K562 (cell line): ENCODE data around the gene ALG13. TPM values are rescaled to one million over a fixed set of nuclear protein-coding genes. Genes with fewer than 3 reads are reported as not detected.

Experiments used
- BDP1 ChIP-seq: IDR thresholded peaks from 3 replicates; pipeline ENCODE4 v1.6.1; 2011; ENCODE audit not compliant: insufficient read length, insufficient read depth
- CBFA2T2 ChIP-seq: fragments of 450-650 bp; conservative IDR thresholded peaks from 2 replicates; pipeline ENCODE4 v1.6.1; 2017; ENCODE audit warnings: mild to moderate bottlenecking
- CBFB ChIP-seq: sonication (generic); formaldehyde crosslinking; IDR thresholded peaks from 2 replicates; pipeline ENCODE4 v1.4.0; 2020; ENCODE audit warnings: mild to moderate bottlenecking, missing genetic modification reagents
- CCAR2 ChIP-seq: fragments of 200-400 bp; formaldehyde crosslinking; IDR thresholded peaks from 2 replicates; pipeline ENCODE4 v1.6.1; 2017; ENCODE audit warnings: mild to moderate bottlenecking, low read depth, low read length
- CEBPB ChIP-seq: fragments of 450-650 bp; IDR thresholded peaks from 2 replicates; pipeline ENCODE4 v1.6.1; 2016; ENCODE audit warnings: missing genetic modification characterization, missing compliant biosample characterization
- COPS2 ChIP-seq: fragments of 450-650 bp; conservative IDR thresholded peaks from 2 replicates; pipeline ENCODE4 v1.6.1; 2016; ENCODE audit warnings: mild to moderate bottlenecking, moderate library complexity
- E2F3 ChIP-seq: fragments of 250-450 bp; sonication (Bioruptor Pico); IDR thresholded peaks from 2 replicates; pipeline ENCODE4 v1.4.0; 2020; ENCODE audit warnings: mild to moderate bottlenecking
- FOXA3 ChIP-seq, 2 experiments: fragments of 450-650 bp in 1 of 2; sonication (generic) in 1 of 2; formaldehyde crosslinking; IDR thresholded peaks in 1 of 2; conservative IDR thresholded peaks in 1 of 2; 2 replicates each; pipeline versions ENCODE4 v1.4.0 to v1.8.0; 2020 to 2022; ENCODE audit warnings: mild to moderate bottlenecking in 2 of 2, missing genetic modification reagents in 1 of 2
- GABPA ChIP-seq: fragments of 200-800 bp; sonication (Bioruptor generic); conservative IDR thresholded peaks from 2 replicates; pipeline ENCODE4 v1.6.1; 2016; ENCODE audit warnings: low read depth, missing genetic modification characterization, missing compliant biosample characterization
- HDAC8 ChIP-seq: fragments of 450-650 bp; IDR thresholded peaks from 2 replicates; pipeline ENCODE4 v1.6.1; 2016; ENCODE audit warnings: mild to moderate bottlenecking, missing genetic modification characterization, moderate library complexity, missing compliant biosample characterization
- MECOM ChIP-seq: fragments of 250-450 bp; sonication (Bioruptor Pico); IDR thresholded peaks from 2 replicates; pipeline ENCODE4 v1.8.0; 2022; ENCODE audit warnings: inconsistent platforms
- NCOA6 ChIP-seq: fragments of 450-650 bp; IDR thresholded peaks from 2 replicates; pipeline ENCODE4 v1.6.1; 2017; ENCODE audit warnings: mild to moderate bottlenecking
- RBM39 ChIP-seq: fragments of 200-400 bp; formaldehyde crosslinking; optimal IDR thresholded peaks from 2 replicates; pipeline ENCODE3; 2018; ENCODE audit warnings: low read depth, low read length
- SAFB ChIP-seq: fragments of 200-400 bp; formaldehyde crosslinking; IDR thresholded peaks from 2 replicates; pipeline ENCODE4 v1.6.1; 2017; ENCODE audit warnings: low read depth, low read length, borderline replicate concordance
- SMARCA4 ChIP-seq: fragments of 450-650 bp; IDR thresholded peaks from 2 replicates; pipeline ENCODE4 v1.6.1; 2016
- SMARCE1 ChIP-seq: fragments of 450-650 bp; IDR thresholded peaks from 2 replicates; pipeline ENCODE4 v1.7.1; 2016; ENCODE audit warnings: mild to moderate bottlenecking
- STAG1 ChIP-seq: sonication (generic); formaldehyde crosslinking; IDR thresholded peaks from 2 replicates; pipeline ENCODE4 v1.5.0; 2020; ENCODE audit warnings: missing genetic modification reagents, borderline replicate concordance
- TSC22D4 ChIP-seq: fragments of 450-650 bp; IDR thresholded peaks from 2 replicates; pipeline ENCODE4 v1.6.1; 2016; ENCODE audit warnings: missing genetic modification characterization, missing biosample characterization, control low read depth
- U2AF2 ChIP-seq: fragments of 200-400 bp; formaldehyde crosslinking; optimal IDR thresholded peaks from 2 replicates; pipeline ENCODE3; 2017; ENCODE audit warnings: low read depth, mild to moderate bottlenecking, low read length
- ZFP36 ChIP-seq: fragments of 150-350 bp; IDR thresholded peaks from 2 replicates; pipeline ENCODE4 v1.6.1; 2018; ENCODE audit warnings: low read length, low read depth; ENCODE audit not compliant: partially characterized antibody
- ZNF3 ChIP-seq: fragments of 250-450 bp; sonication (Bioruptor Pico); IDR thresholded peaks from 2 replicates; pipeline ENCODE4 v1.5.0; 2021; ENCODE audit warnings: mild to moderate bottlenecking, moderate library complexity
- ZNF583 ChIP-seq: fragments of 250-450 bp; sonication (Bioruptor Pico); IDR thresholded peaks from 2 replicates; pipeline ENCODE4 v1.4.0; 2020
- ZNF76 ChIP-seq: fragments of 250-450 bp; sonication (Bioruptor Pico); IDR thresholded peaks from 2 replicates; pipeline ENCODE4 v1.4.0; 2020; ENCODE audit warnings: mild to moderate bottlenecking, moderate library complexity, borderline replicate concordance
- polyA plus RNA-seq, 8 experiments: library from polyadenylated mRNA; depleted of rRNA in 4 of 8; stranded (reverse) in 5 of 8; unstranded in 3 of 8; fragments of >200 nt; fragmentation: Nextera tagmentation in 2 of 8; fragmentation: Illumina TruSeq in 1 of 8; extraction: Ambion mirVana in 2 of 8; extraction: Trizol in 1 of 8; gene quantifications; 2 replicates each; pipeline versions ENCODE4 v1.2.1 to v1.2.3, GENCODE V29; 2011 to 2014; ENCODE audit warnings: inconsistent platforms in 1 of 8, missing spikeins in 1 of 8
- total RNA-seq, 7 experiments: library from RNA; depleted of rRNA in 6 of 7; stranded (reverse); fragments of >200 nt in 6 of 7; fragmentation: Illumina TruSeq in 2 of 7; extraction: Trizol in 2 of 7; gene quantifications; 2 replicates each; pipeline versions ENCODE4 v1.2.1 to v1.2.3, GENCODE V29; 2011 to 2021; ENCODE audit warnings: low replicate concordance in 1 of 7
- TF ChIP-seq, protein P1 (sequence below): fragments of 450-650 bp; IDR thresholded peaks from 2 replicates; pipeline ENCODE4 v1.6.1; 2016
- TF ChIP-seq, protein P2 (sequence below): sonication (generic); formaldehyde crosslinking; IDR thresholded peaks from 2 replicates; pipeline ENCODE4 v1.8.1; 2022; ENCODE audit warnings: missing genetic modification reagents
- TF ChIP-seq, protein P3 (sequence below): fragments of 250-450 bp; sonication (Bioruptor Pico); IDR thresholded peaks from 2 replicates; pipeline ENCODE4 v1.5.0; 2020; ENCODE audit warnings: mild to moderate bottlenecking, borderline replicate concordance
- TF ChIP-seq, protein P4 (sequence below): fragments of 250-450 bp; sonication (Bioruptor Pico); IDR thresholded peaks from 2 replicates; pipeline ENCODE4 v1.8.0; 2022; ENCODE audit warnings: inconsistent platforms, mild to moderate bottlenecking, moderate library complexity, borderline replicate concordance

ALG13 gene
- total and polyA plus RNA-seq, 9 of the 15 experiments (the other 6 are each of a cell fraction or from before 2014, with no cell fraction given), result 40.3 to 117 (median 68.2) TPM

DNA sequence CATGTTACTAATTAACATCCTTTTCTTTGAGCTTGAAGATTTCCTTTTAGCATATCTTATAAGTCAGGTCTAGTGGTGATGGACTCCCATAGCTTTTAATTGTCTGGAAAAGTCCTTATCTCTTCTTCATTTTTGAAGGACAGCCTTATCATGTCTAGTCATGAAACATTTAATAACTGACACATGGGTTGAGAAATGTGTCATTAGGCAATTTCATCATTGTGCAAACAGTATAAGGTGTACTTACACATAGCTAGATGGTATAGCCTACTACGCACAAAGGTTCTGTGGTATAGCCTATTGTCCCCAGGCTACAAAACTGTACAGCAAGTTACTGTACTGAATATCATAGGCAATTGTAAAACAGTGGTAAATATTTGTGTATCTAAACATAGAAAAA is 34.5 kb upstream of the ALG13 start (continued):
- no peak for TF ChIP-seq BDP1
- no peak for TF ChIP-seq SAFB
- no peak for TF ChIP-seq U2AF2
- 0 out of 4 replicates have a peak, but pooled peaks of 1 of the 2 experiments have one; percentile 8 for TF ChIP-seq FOXA3 (CRISPR knock-in tag; conservative IDR thresholded peaks at IDR 0.05 in 1 of 2, IDR thresholded peaks at IDR 0.05 in 1 of 2)
- TF ChIP-seq GABPA, result no peak
- no peak for TF ChIP-seq CCAR2
- TF ChIP-seq, protein P1, sequence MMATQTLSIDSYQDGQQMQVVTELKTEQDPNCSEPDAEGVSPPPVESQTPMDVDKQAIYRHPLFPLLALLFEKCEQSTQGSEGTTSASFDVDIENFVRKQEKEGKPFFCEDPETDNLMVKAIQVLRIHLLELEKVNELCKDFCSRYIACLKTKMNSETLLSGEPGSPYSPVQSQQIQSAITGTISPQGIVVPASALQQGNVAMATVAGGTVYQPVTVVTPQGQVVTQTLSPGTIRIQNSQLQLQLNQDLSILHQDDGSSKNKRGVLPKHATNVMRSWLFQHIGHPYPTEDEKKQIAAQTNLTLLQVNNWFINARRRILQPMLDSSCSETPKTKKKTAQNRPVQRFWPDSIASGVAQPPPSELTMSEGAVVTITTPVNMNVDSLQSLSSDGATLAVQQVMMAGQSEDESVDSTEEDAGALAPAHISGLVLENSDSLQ, result peak; percentile 53; the same call in 1 of the 2 replicates
- TF ChIP-seq ZNF583, result no peak
- TF ChIP-seq NCOA6, result no peak
- TF ChIP-seq HDAC8 (tag), result no peak
- TF ChIP-seq, protein P2, sequence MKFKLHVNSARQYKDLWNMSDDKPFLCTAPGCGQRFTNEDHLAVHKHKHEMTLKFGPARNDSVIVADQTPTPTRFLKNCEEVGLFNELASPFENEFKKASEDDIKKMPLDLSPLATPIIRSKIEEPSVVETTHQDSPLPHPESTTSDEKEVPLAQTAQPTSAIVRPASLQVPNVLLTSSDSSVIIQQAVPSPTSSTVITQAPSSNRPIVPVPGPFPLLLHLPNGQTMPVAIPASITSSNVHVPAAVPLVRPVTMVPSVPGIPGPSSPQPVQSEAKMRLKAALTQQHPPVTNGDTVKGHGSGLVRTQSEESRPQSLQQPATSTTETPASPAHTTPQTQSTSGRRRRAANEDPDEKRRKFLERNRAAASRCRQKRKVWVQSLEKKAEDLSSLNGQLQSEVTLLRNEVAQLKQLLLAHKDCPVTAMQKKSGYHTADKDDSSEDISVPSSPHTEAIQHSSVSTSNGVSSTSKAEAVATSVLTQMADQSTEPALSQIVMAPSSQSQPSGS, result no peak
- peak; percentile 50; the same call in 1 of the 2 replicates for TF ChIP-seq CEBPB
- TF ChIP-seq SMARCE1, result no peak
- no peak for TF ChIP-seq TSC22D4 (tag)
- TF ChIP-seq, protein P3, sequence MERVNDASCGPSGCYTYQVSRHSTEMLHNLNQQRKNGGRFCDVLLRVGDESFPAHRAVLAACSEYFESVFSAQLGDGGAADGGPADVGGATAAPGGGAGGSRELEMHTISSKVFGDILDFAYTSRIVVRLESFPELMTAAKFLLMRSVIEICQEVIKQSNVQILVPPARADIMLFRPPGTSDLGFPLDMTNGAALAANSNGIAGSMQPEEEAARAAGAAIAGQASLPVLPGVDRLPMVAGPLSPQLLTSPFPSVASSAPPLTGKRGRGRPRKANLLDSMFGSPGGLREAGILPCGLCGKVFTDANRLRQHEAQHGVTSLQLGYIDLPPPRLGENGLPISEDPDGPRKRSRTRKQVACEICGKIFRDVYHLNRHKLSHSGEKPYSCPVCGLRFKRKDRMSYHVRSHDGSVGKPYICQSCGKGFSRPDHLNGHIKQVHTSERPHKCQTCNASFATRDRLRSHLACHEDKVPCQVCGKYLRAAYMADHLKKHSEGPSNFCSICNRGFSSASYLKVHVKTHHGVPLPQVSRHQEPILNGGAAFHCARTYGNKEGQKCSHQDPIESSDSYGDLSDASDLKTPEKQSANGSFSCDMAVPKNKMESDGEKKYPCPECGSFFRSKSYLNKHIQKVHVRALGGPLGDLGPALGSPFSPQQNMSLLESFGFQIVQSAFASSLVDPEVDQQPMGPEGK (CRISPR knock-in tag), result no peak
- no peak for TF ChIP-seq ZNF76 (CRISPR knock-in tag)
- no peak for TF ChIP-seq STAG1 (CRISPR knock-in tag)
- no peak for TF ChIP-seq RBM39
- TF ChIP-seq, protein P4, sequence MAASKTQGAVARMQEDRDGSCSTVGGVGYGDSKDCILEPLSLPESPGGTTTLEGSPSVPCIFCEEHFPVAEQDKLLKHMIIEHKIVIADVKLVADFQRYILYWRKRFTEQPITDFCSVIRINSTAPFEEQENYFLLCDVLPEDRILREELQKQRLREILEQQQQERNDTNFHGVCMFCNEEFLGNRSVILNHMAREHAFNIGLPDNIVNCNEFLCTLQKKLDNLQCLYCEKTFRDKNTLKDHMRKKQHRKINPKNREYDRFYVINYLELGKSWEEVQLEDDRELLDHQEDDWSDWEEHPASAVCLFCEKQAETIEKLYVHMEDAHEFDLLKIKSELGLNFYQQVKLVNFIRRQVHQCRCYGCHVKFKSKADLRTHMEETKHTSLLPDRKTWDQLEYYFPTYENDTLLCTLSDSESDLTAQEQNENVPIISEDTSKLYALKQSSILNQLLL (CRISPR knock-in tag), result no peak
- TF ChIP-seq SMARCA4, result no peak
- TF ChIP-seq ZFP36, result no peak
- no peak for TF ChIP-seq CBFB (CRISPR knock-in tag)
- TF ChIP-seq COPS2, result no peak
- TF ChIP-seq MECOM (CRISPR knock-in tag), result 0 out of 2 replicates have a peak, but pooled peaks have one; percentile 49
- TF ChIP-seq CBFA2T2, result no peak
- no peak for TF ChIP-seq ZNF3
- no peak for TF ChIP-seq E2F3 (CRISPR knock-in tag)
